Measurements from ENCODE around the gene CREB5. TPM values are rescaled to one million over a fixed set of nuclear protein-coding genes. Genes with fewer than 3 reads are reported as not detected.

Gene CREB5
- total and polyA plus RNA-seq, 3 donors from 2014 or later, result 2.0 to 2.9 (median 2.9) TPM

DNA sequence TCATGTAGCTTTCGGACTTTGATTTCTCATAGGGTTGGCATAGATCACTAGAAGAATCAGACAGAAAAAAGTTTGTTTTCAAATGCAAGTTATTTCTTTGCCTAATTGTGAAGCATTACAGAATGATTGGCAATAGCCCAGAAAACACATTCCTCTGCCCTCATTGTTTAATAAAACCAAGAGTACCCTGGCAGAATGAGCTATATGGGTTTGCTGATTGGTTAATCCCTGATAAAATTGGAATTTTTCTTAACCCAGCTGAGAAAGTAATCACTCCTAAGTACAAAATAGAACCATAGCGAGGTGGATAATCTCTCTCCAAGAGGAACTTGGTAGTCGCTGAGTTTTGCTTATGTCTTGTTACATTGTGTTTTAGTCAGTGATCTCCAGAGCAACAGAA, 30.9 kb upstream of the CREB5 start:
- Histone ChIP-seq H3K27ac (no peak overlapping the region), H3K4me1 (no peaks in the 10 kb centered on the region), H3K27me3 (no peaks in the 10 kb centered on the region), H3K9me3 (no peaks in the 10 kb centered on the region), H3K4me3 (no peak overlapping the region), H3K36me3 (ENCODE audit: low read depth, missing control alignments) (no peaks in the 10 kb centered on the region)
- DNase-seq, result no peak
- no peak for TF ChIP-seq CTCF (IDR thresholded peaks at IDR 0.05)
- TF ChIP-seq POLR2A (IDR thresholded peaks at IDR 0.05), result no peak
- 78 to 80% methylated on average over 3 of the region's 3 CpGs for WGBS, 2 donors
- intact Hi-C loops (cut with DNase I; ENCODE audit: low total_unique reads), result no loop called here

GRCh38 chr7:28382144-28382543, 30.2 kb upstream of the CREB5 start:
- H3K4me3 ChIP-seq, result no peak overlapping the region
- no peak for TF ChIP-seq CTCF (IDR thresholded peaks at IDR 0.05)
- TF ChIP-seq POLR2A (IDR thresholded peaks at IDR 0.05), result no peak
- no peak for DNase-seq
- no peak overlapping the region for H3K27ac ChIP-seq
- WGBS, 2 donors, result 81 to 91% methylated on average over 5 of the region's 5 CpGs
- intact Hi-C loops (cut with DNase I; ENCODE audit: low total_unique reads), result no loop called here
- no peaks in the 10 kb centered on the region for H3K27me3 ChIP-seq
- no peaks in the 10 kb centered on the region for H3K4me1 ChIP-seq
- H3K9me3 ChIP-seq, result no peaks in the 10 kb centered on the region
- H3K36me3 ChIP-seq (ENCODE audit: low read depth, missing control alignments), result no peaks in the 10 kb centered on the region

DNA sequence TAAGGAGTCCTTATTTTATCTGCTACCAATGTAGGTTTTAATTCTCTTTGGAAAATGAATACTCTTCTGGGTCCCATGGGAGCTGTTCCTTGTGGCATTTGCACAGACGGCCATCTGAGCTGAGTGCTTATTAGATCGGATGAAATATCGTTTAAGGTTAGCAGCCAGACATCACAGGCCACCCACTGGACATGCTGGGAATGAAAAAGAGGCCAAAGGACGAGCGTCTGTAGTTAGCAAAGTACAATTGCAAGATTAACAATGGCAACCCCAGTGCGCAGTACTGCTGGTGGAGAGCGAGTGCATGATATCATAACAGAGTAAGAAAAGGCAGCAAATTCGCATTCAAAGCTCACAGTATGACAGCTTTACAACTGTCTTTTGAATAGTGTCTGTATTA, 28.3 kb upstream of the CREB5 start:
- no peak overlapping the region for H3K4me3 ChIP-seq
- H3K27ac ChIP-seq, result no peak overlapping the region
- no peaks in the 10 kb centered on the region for H3K36me3 ChIP-seq (ENCODE audit: low read depth, missing control alignments)
- no peak for DNase-seq
- H3K4me1 ChIP-seq, result no peaks in the 10 kb centered on the region
- intact Hi-C loops (cut with DNase I; ENCODE audit: low total_unique reads), result no loop called here
- no peaks in the 10 kb centered on the region for H3K27me3 ChIP-seq
- no peaks in the 10 kb centered on the region for H3K9me3 ChIP-seq
- no peak for TF ChIP-seq POLR2A (IDR thresholded peaks at IDR 0.05)
- TF ChIP-seq CTCF (IDR thresholded peaks at IDR 0.05), result no peak
- 73 to 88% methylated on average over 8 of the region's 8 CpGs for WGBS, 2 donors

GRCh38 chr7:28389504-28390395, 22.6 kb upstream of the CREB5 start:
- H3K27me3 ChIP-seq, result no peaks in the 10 kb centered on the region
- no peaks in the 10 kb centered on the region for H3K4me1 ChIP-seq
- no peak overlapping the region for H3K27ac ChIP-seq
- TF ChIP-seq CTCF (IDR thresholded peaks at IDR 0.05) (peak; percentile 37 to 88 (median 49)), POLR2A (IDR thresholded peaks at IDR 0.05) (no peak)
- H3K36me3 ChIP-seq (ENCODE audit: low read depth, missing control alignments), result no peaks in the 10 kb centered on the region
- intact Hi-C loops (cut with DNase I; ENCODE audit: low total_unique reads), result loop anchor here (5.0 kb wide), 2 partner anchors 243 to 463 kb away; no protein-coding TSS in a partner anchor
- peak overlapping the region in 1 of 2 donors; percentile 7 for H3K4me3 ChIP-seq
- DNase-seq, result no peak
- 5 to 7% methylated on average over 14 of the region's 14 CpGs for WGBS, 2 donors
- H3K9me3 ChIP-seq, result no peaks in the 10 kb centered on the region
